HCT116 (cell line): ENCODE measurements around the gene AKT3. TPM values are rescaled to one million over a fixed set of nuclear protein-coding genes. Genes with fewer than 3 reads are reported as not detected.

Experiments used
- ATAC-seq: fragments of 200-7000 bp; cut with Tn5 transposase; 2 replicates; pipeline ENCODE4 v1.9.1; 2020; ENCODE audit warnings: mild to moderate bottlenecking, moderate library complexity
- BruUV-seq: library from RNA; stranded (reverse); fragments of 400-500 nt; replicated peaks from 2 replicates; lab custom pipeline; 2021; lab: Mats Ljungman, UMichigan
- CTCF ChIA-PET: fragments of 300-600 bp; sonication (Branson Sonifier 250); formaldehyde crosslinking; loops from one replicate; lab custom pipeline; 2021; ENCODE audit warnings: antibody characterized with exemption; lab: Charles Lee
- POLR2A ChIA-PET: fragments of 300-600, 350-600 bp; sonication (Branson Sonifier 250); formaldehyde crosslinking; loops from one replicate; lab custom pipeline; 2021; ENCODE audit warnings: antibody characterized with exemption; lab: Charles Lee
- RAD21 ChIA-PET, 2 experiments: fragments of 300-600 bp; sonication (Branson Sonifier 250); formaldehyde crosslinking; loops; one replicate each; lab custom pipeline; 2023; ENCODE audit warnings: low total read pairs in 2 of 2; ENCODE audit not compliant: uncharacterized antibody in 2 of 2, unreplicated experiment in 2 of 2, low non-redundant PET in 1 of 2; lab: Charles Lee
- DNase-seq: peaks from one replicate; pipeline ENCODE4 v3.0.0-alpha.2; 2010; ENCODE audit warnings: low read depth, low spot score
- H2AFZ ChIP-seq: fragments of 200-600 bp; shearing (Covaris generic), sonication (generic); 2 replicates; pipeline ENCODE4 v1.6.1; 2017; ENCODE audit warnings: low read depth, mixed run types, mixed read lengths, antibody characterized with exemption, low read length; ENCODE audit not compliant: poor library complexity, severe bottlenecking
- H3K27ac ChIP-seq: 2 replicates; pipeline ENCODE4 v1.5.1; 2012; ENCODE audit warnings: low read depth, low read length
- H3K27me3 ChIP-seq: fragments of 200-600 bp; sonication (generic); 2 replicates; pipeline ENCODE4 v1.6.1; 2016; ENCODE audit warnings: mixed run types, low read length, mixed read lengths; ENCODE audit not compliant: insufficient read depth
- H3K36me3 ChIP-seq, 2 experiments: fragments of 200-500 bp in 1 of 2; fragments of 200-600 bp in 1 of 2; sonication (Bioruptor generic) in 1 of 2; sonication (generic) in 1 of 2; 2 replicates each; pipeline versions ENCODE4 v1.5.1 to v1.6.1; 2014 to 2016; ENCODE audit warnings: low read length in 2 of 2, inconsistent platforms in 1 of 2, mixed read lengths in 1 of 2, mixed run types in 1 of 2; ENCODE audit not compliant: insufficient read depth in 2 of 2, control insufficient read depth in 1 of 2
- H3K4me1 ChIP-seq, 2 experiments: fragments of 200-600 bp in 1 of 2; sonication (generic) in 1 of 2; 2 replicates each; pipeline versions ENCODE4 v1.5.1 to v1.6.1; 2012 to 2017; ENCODE audit warnings: low read length in 2 of 2, inconsistent platforms in 1 of 2, mild to moderate bottlenecking in 1 of 2, mixed read lengths in 1 of 2, mixed run types in 1 of 2, moderate library complexity in 1 of 2; ENCODE audit not compliant: insufficient read depth in 2 of 2, control insufficient read depth in 1 of 2
- H3K4me2 ChIP-seq: fragments of 200-600 bp; sonication (generic); 2 replicates; pipeline ENCODE4 v1.6.1; 2017; ENCODE audit warnings: mixed run types, low read length, mixed read lengths
- H3K4me3 ChIP-seq, 2 experiments: fragments of 200-600 bp in 1 of 2; sonication (generic) in 1 of 2; replicated peaks in 1 of 2; 2 replicates each; pipeline ENCODE4 v1.5.1; 2011 to 2016; ENCODE audit warnings: low read length in 2 of 2, control low read depth in 1 of 2, low read depth in 1 of 2, mild to moderate bottlenecking in 1 of 2, mixed read lengths in 1 of 2, mixed run types in 1 of 2
- H3K79me2 ChIP-seq: fragments of 200-600 bp; sonication (generic); 2 replicates; pipeline ENCODE4 v1.6.1; 2017; ENCODE audit warnings: mild to moderate bottlenecking, mixed run types, low read length, moderate library complexity, mixed read lengths; ENCODE audit not compliant: insufficient read depth
- H3K9ac ChIP-seq: fragments of 200-600 bp; sonication (generic); 2 replicates; pipeline ENCODE4 v1.6.1; 2016; ENCODE audit warnings: low read length, mixed read lengths
- H3K9me2 ChIP-seq: fragments of 200-600 bp; sonication (generic), shearing (Covaris generic); 2 replicates; pipeline ENCODE4 v1.6.1; 2017; ENCODE audit warnings: mixed run types, mild to moderate bottlenecking, moderate library complexity; ENCODE audit not compliant: insufficient read depth
- H3K9me3 ChIP-seq, 2 experiments: fragments of 200-500 bp in 1 of 2; fragments of 200-600 bp in 1 of 2; sonication (Bioruptor generic) in 1 of 2; sonication (generic) in 1 of 2; 2 replicates each; pipeline ENCODE4 v1.6.1; 2014 to 2017; ENCODE audit warnings: low read length in 2 of 2, mixed read lengths in 2 of 2, inconsistent platforms in 1 of 2, low read depth in 1 of 2, mild to moderate bottlenecking in 1 of 2, mixed run types in 1 of 2, moderate library complexity in 1 of 2; ENCODE audit not compliant: control insufficient read depth in 1 of 2, insufficient read depth in 1 of 2
- H4K20me1 ChIP-seq: fragments of 200-600 bp; sonication (generic), shearing (Covaris generic); 2 replicates; pipeline ENCODE4 v1.6.1; 2017; ENCODE audit warnings: mixed run types, mild to moderate bottlenecking, moderate library complexity; ENCODE audit not compliant: insufficient read depth
- CBX3 ChIP-seq: IDR thresholded peaks from 2 replicates; pipeline ENCODE4 v1.6.1; 2012; ENCODE audit warnings: low read depth
- CEBPB ChIP-seq: IDR thresholded peaks from 2 replicates; pipeline ENCODE4 v1.6.1; 2012; ENCODE audit warnings: low read depth
- EGR1 ChIP-seq: IDR thresholded peaks from 2 replicates; pipeline ENCODE4 v1.6.1; 2012; ENCODE audit warnings: low read depth
- ELF1 ChIP-seq: IDR thresholded peaks from 2 replicates; pipeline ENCODE4 v1.6.1; 2012; ENCODE audit warnings: low read depth, borderline replicate concordance
- EZH2 ChIP-seq: fragments of 200-600 bp; sonication (generic); IDR thresholded peaks from 2 replicates; pipeline ENCODE4 v1.6.1; 2017; ENCODE audit warnings: antibody characterized with exemption, mixed run types
- JUND ChIP-seq: IDR thresholded peaks from 2 replicates; pipeline ENCODE4 v1.6.1; 2012
- POLR2A ChIP-seq: IDR thresholded peaks from 2 replicates; pipeline ENCODE4 v1.7.0; 2011; ENCODE audit warnings: borderline replicate concordance; ENCODE audit not compliant: insufficient read depth, insufficient read length; ENCODE audit errors: extremely low read depth
- POLR2AphosphoS5 ChIP-seq: IDR thresholded peaks from 2 replicates; pipeline ENCODE4 v1.6.1; 2011; ENCODE audit warnings: mild to moderate bottlenecking, low read depth, low read length, moderate library complexity
- RAD21 ChIP-seq: IDR thresholded peaks from 2 replicates; pipeline ENCODE4 v1.6.1; 2012; ENCODE audit warnings: low read depth, mild to moderate bottlenecking
- SIN3A ChIP-seq: IDR thresholded peaks from 2 replicates; pipeline ENCODE4 v1.6.1; 2012; ENCODE audit warnings: low read depth
- SP1 ChIP-seq: IDR thresholded peaks from 2 replicates; pipeline ENCODE4 v1.6.1; 2012; ENCODE audit warnings: low read depth
- YY1 ChIP-seq: IDR thresholded peaks from 2 replicates; pipeline ENCODE4 v1.6.1; 2011; ENCODE audit warnings: low read length, low read depth, moderate library complexity, mild to moderate bottlenecking; ENCODE audit not compliant: insufficient replicate concordance; ENCODE audit errors: extremely low read depth
- ZNF274 ChIP-seq: fragments of 200-500 bp; sonication (Bioruptor generic); IDR thresholded peaks from 2 replicates; pipeline ENCODE4 v1.6.1; 2014; ENCODE audit warnings: mild to moderate bottlenecking, low read depth, low read length, inconsistent platforms
- intact Hi-C: fragments of 100-400 bp; cut with micrococcal nuclease; formaldehyde crosslinking; loops from 2 replicates; pipeline ENCODE4 v1.10.0; 2022
- total RNA-seq: library from RNA; stranded (reverse); gene quantifications from one replicate; pipeline ENCODE4 v1.2.1, GENCODE V29; 2021; ENCODE audit not compliant: unreplicated experiment
- TF ChIP-seq, protein P1 (sequence below): IDR thresholded peaks from 2 replicates; pipeline ENCODE4 v1.6.1; 2012; ENCODE audit warnings: low read depth
- TF ChIP-seq, protein P2 (sequence below): IDR thresholded peaks from 2 replicates; pipeline ENCODE4 v1.6.1; 2012
- TF ChIP-seq, protein P3 (sequence below): IDR thresholded peaks from 2 replicates; pipeline ENCODE4 v1.6.1; 2012
- TF ChIP-seq, protein P4 (sequence below), 3 experiments: fragments of 200-600 bp in 1 of 3; sonication (generic) in 1 of 3; IDR thresholded peaks in 2 of 3; conservative IDR thresholded peaks in 1 of 3; 2 replicates each; pipeline ENCODE4 v1.5.1; 2012 to 2017; ENCODE audit warnings: low read depth in 2 of 3, low read length in 2 of 3, antibody characterized with exemption in 1 of 3, borderline replicate concordance in 1 of 3, control low read depth in 1 of 3, mild to moderate bottlenecking in 1 of 3, mixed read lengths in 1 of 3, mixed run types in 1 of 3, moderate library complexity in 1 of 3; ENCODE audit not compliant: insufficient read depth in 1 of 3

AKT3 gene
- total RNA-seq, 1 experiment from 2014 or later = 0.49 TPM

GRCh38 chr1:243884603-243885002, 34.6 kb upstream of the AKT3 start (continued):
- TF ChIP-seq JUND (no peak), ELF1 (no peak), YY1 (no peak), CEBPB (no peak), SIN3A (no peak), EZH2 (no peak), SP1 (no peak), RAD21 (no peak), CBX3 (no peak)
- TF ChIP-seq, protein P1, sequence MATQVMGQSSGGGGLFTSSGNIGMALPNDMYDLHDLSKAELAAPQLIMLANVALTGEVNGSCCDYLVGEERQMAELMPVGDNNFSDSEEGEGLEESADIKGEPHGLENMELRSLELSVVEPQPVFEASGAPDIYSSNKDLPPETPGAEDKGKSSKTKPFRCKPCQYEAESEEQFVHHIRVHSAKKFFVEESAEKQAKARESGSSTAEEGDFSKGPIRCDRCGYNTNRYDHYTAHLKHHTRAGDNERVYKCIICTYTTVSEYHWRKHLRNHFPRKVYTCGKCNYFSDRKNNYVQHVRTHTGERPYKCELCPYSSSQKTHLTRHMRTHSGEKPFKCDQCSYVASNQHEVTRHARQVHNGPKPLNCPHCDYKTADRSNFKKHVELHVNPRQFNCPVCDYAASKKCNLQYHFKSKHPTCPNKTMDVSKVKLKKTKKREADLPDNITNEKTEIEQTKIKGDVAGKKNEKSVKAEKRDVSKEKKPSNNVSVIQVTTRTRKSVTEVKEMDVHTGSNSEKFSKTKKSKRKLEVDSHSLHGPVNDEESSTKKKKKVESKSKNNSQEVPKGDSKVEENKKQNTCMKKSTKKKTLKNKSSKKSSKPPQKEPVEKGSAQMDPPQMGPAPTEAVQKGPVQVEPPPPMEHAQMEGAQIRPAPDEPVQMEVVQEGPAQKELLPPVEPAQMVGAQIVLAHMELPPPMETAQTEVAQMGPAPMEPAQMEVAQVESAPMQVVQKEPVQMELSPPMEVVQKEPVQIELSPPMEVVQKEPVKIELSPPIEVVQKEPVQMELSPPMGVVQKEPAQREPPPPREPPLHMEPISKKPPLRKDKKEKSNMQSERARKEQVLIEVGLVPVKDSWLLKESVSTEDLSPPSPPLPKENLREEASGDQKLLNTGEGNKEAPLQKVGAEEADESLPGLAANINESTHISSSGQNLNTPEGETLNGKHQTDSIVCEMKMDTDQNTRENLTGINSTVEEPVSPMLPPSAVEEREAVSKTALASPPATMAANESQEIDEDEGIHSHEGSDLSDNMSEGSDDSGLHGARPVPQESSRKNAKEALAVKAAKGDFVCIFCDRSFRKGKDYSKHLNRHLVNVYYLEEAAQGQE = no peak
- TF ChIP-seq, protein P2, sequence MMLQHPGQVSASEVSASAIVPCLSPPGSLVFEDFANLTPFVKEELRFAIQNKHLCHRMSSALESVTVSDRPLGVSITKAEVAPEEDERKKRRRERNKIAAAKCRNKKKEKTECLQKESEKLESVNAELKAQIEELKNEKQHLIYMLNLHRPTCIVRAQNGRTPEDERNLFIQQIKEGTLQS = no peak

DNA sequence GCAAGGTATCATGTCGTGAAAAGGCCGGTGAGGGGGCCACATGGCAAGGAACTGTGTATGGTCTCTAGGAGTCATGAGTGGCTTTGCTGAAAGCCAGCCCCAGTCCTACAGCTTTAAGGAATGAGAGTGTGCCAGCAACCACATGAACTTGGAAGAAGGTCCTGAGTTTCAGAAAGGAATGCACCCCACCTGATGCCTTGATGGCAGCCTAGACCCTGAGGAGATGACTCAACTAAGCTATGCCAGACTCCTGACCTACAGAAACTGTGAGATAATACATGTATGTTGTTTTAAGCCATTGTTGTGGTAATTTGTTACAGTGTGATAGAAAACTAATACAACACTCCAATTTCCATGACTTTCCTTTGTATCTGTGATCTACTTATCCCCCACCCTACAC, 33.5 kb upstream of the AKT3 start:
- Histone ChIP-seq H3K27ac (no peak overlapping the region), H3K27me3 (peaks cover 5% of the 10 kb centered on the region; the same call in 1 of the 2 replicates), H3K9me3 (no peaks in the 10 kb centered on the region), H3K36me3 (no peaks in the 10 kb centered on the region; a peak in 1 of 4 replicates), H3K9me2 (no peaks in the 10 kb centered on the region), H3K4me3 (no peak overlapping the region), H3K4me1 (no peaks in the 10 kb centered on the region), H4K20me1 (no peaks in the 10 kb centered on the region), H2AFZ (no peak overlapping the region), H3K4me2 (no peak overlapping the region), H3K9ac (no peak overlapping the region), H3K79me2 (no peaks in the 10 kb centered on the region)
- no peak for DNase-seq
- ChIA-PET RAD21 (no interaction called here), POLR2A (no interaction called here), CTCF (no interaction called here)
- intact Hi-C loops = no loop called here
- BruUV-seq = no TSS peak
- ATAC-seq = no peak
- no peak for TF ChIP-seq POLR2AphosphoS5
- TF ChIP-seq, protein P3, sequence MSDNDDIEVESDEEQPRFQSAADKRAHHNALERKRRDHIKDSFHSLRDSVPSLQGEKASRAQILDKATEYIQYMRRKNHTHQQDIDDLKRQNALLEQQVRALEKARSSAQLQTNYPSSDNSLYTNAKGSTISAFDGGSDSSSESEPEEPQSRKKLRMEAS = no peak
- no peak for TF ChIP-seq RAD21
- TF ChIP-seq CBX3 = no peak
- no peak for TF ChIP-seq EZH2
- no peak for TF ChIP-seq EGR1
- TF ChIP-seq POLR2A = no peak
- TF ChIP-seq, protein P4, sequence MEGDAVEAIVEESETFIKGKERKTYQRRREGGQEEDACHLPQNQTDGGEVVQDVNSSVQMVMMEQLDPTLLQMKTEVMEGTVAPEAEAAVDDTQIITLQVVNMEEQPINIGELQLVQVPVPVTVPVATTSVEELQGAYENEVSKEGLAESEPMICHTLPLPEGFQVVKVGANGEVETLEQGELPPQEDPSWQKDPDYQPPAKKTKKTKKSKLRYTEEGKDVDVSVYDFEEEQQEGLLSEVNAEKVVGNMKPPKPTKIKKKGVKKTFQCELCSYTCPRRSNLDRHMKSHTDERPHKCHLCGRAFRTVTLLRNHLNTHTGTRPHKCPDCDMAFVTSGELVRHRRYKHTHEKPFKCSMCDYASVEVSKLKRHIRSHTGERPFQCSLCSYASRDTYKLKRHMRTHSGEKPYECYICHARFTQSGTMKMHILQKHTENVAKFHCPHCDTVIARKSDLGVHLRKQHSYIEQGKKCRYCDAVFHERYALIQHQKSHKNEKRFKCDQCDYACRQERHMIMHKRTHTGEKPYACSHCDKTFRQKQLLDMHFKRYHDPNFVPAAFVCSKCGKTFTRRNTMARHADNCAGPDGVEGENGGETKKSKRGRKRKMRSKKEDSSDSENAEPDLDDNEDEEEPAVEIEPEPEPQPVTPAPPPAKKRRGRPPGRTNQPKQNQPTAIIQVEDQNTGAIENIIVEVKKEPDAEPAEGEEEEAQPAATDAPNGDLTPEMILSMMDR (IDR thresholded peaks at IDR 0.05 in 2 of 3, conservative IDR thresholded peaks at IDR 0.05 in 1 of 3; ENCODE audit: borderline replicate concordance in 1 of 3, insufficient read depth in 1 of 3, low read depth in 2 of 3, low read length in 2 of 3) = no peak
- TF ChIP-seq, protein P2 = no peak
- no peak for TF ChIP-seq ZNF274
- TF ChIP-seq, protein P1 = no peak
